Measurements from ENCODE around the gene RIPK3.
A peak's percentile ranks its signal among the peaks of the same experiment; 100 is the strongest.

- TF ChIP-seq, protein P1, sequence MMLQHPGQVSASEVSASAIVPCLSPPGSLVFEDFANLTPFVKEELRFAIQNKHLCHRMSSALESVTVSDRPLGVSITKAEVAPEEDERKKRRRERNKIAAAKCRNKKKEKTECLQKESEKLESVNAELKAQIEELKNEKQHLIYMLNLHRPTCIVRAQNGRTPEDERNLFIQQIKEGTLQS (IDR thresholded peaks at IDR 0.05): no peak
- TF ChIP-seq NR2F2 (IDR thresholded peaks at IDR 0.05): peak; percentile 54
- no peak for TF ChIP-seq MAX (IDR thresholded peaks at IDR 0.05)
- no peak for TF ChIP-seq TAF1 (conservative IDR thresholded peaks at IDR 0.05)
- no peak for TF ChIP-seq CTCF (IDR thresholded peaks at IDR 0.05; ENCODE audit: low read depth, low read length, missing input control)
- TF ChIP-seq ZBTB33 (IDR thresholded peaks at IDR 0.05): no peak
- TF ChIP-seq SP1 (IDR thresholded peaks at IDR 0.05): no peak
- no peak for TF ChIP-seq GABPA (IDR thresholded peaks at IDR 0.05 in 1 of 2, conservative IDR thresholded peaks at IDR 0.05 in 1 of 2)
Measured at GRCh38 chr14:24389226-24389848, 49.5 kb upstream of the RIPK3 start.

All from liver (tissue), 3 donors.